Central memory CD4-positive, alpha-beta T cell (primary cell): Measurements from ENCODE around the gene SKAP1.
"Not testable (repeated sequence)": the region's sequence is repeated elsewhere in the genome, so short reads cannot be mapped to it uniquely, and the experiment has no call there.

ENCODE experiments used
- DNase-seq: peaks from one replicate; pipeline ENCODE4 v3.0.0; 2022

SKAP1 gene

DNA sequence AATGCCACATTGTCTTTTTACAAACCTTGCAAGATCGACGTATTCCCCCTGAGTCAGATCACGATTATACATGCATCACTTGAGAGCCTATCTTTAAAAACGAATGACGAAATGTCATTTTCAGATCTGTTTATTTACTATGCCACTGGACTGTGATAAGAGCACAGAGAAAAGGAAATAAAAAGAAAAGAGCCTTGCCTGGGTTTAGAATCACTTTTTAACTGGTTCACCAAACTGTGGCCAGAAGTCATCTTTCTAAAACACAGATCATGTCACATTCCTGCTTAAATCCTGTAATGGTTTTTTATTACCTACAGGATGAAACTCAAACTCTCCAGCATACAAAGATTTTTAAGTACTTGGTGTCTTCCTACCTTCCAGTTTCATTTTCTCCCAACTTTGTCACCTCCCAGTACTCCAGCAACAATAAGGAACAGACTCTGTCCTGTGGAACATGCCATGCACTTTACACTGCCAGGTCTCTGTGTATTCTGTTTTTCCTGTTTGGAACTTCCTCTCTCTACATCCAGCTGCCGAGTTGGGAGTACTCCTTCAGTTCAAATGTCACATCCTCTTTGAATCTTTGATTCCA is 231.0 kb downstream of the SKAP1 start:
- no peak for DNase-seq

DNA sequence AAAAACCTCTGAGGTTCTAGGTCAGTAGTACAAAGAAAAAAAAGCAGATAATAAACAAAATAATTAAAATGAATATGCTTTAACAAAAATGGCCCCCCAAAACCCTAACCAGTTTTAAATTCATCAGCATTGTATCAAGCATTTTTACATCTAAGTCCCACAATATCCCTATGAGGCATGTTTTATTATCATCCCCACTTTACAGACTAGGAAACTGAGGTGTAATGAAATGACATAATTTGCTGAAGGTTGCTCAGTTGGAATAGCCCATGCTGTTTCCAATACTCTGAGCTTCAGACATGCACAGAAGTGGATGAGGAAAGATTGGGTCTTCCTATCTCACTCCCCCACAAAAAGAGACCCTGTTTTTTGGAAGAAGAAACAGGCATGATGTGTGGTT is 234.1 kb downstream of the SKAP1 start:
- DNase-seq = no peak

GRCh38 chr17:48194097-48194550 is 235.9 kb downstream of the SKAP1 start:
- DNase-seq = peak; percentile 39

DNA sequence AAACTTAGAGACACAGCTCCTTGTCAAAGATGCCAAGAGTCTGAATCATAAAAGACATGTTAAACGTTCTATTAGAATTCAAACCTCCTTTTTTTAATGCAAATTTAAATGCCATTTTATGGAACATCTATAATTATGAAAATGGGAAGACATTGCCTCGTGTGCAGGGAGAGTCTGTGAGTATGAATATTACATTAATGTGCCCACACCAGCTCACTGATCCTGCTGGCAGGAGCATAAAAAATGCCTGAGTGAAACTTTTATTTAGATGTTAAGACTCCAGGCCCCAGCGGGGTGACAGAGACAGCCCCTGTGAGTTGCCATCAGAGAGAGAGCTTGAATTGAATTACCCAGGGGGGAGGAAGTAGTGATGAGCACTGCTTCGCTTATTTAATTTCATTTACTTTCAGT is 237.7 kb downstream of the SKAP1 start:
- DNase-seq = no peak

DNA sequence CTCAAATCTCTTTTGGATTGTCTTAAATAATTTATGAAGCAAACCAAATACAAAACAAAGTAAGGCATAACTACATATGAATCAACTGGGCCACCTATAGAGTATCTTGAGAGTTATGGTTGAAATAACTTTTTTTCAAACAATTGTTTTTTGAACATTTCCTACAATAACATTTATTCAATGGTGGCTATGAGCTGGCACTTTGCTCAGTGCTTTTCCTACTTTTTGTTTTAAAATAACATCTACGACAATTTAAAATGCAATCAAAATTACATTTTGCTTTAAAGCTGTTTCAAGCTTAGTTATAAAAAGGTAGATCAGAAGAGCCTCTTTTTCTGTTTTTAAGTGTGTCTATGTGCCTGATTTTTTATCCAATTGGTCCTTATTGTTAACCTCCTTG is 238.7 kb downstream of the SKAP1 start:
- DNase-seq = no peak

GRCh38 chr17:48190871-48191270 is 239.1 kb downstream of the SKAP1 start:
- DNase-seq = no peak

DNA sequence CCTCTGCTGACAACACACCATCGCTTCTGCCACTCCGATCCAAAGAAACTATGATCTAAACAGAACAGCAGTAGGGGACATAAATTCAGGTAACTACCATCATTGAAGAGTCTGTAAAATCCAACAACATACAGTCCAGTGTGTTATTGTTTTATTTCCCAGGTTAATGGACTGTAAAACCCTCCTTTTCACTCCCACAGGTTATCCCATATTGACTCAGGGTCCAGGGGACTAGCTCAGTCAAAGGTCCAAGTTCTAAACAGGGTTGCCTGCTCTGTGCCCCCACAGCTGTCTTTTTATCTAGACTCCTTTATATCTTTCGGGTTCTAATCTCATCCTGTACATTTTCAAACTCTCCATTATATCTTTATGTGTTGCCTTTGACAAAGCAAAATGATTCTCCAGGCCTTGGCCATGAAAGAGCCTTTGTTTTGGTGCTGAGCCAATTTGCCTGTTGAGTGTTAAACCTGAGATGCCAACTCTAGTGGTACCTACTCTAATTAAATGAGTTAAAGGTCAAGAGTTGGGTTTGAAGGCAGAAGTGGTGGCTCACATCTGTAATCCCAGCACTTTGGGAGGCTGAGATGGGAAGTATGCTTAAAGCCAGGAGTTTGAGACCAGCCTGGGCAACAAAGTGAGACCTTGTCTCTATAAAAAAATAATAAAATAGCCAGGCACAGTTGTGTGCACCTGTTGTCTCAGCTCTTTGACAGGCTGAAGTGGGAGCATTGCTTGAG is 242.0 kb downstream of the SKAP1 start:
- DNase-seq = no peak

GRCh38 chr17:48186317-48186716 is 243.7 kb downstream of the SKAP1 start:
- not testable (repeated sequence) for DNase-seq

DNA sequence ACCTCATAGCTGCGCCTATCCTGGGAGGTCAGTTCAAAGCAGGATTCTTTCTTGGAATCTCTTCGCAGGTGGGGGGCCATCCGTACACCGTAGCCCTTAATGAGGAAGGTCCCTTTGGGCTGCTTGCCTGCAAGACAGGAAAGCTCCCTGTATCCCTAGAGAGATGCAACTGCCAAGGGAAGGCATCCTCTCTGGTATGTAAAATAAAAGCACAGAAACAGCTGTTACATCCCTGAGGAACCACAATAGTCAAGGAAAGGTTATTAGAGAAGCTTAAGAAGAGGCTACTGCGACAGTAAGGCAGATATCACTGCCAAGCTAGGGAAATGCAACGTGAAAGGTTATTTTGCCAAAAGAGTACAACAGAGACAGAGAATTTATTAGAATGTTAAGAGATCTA is 245.3 kb downstream of the SKAP1 start:
- DNase-seq = no peak

GRCh38 chr17:48181653-48182052 is 248.4 kb downstream of the SKAP1 start:
- no peak for DNase-seq

DNA sequence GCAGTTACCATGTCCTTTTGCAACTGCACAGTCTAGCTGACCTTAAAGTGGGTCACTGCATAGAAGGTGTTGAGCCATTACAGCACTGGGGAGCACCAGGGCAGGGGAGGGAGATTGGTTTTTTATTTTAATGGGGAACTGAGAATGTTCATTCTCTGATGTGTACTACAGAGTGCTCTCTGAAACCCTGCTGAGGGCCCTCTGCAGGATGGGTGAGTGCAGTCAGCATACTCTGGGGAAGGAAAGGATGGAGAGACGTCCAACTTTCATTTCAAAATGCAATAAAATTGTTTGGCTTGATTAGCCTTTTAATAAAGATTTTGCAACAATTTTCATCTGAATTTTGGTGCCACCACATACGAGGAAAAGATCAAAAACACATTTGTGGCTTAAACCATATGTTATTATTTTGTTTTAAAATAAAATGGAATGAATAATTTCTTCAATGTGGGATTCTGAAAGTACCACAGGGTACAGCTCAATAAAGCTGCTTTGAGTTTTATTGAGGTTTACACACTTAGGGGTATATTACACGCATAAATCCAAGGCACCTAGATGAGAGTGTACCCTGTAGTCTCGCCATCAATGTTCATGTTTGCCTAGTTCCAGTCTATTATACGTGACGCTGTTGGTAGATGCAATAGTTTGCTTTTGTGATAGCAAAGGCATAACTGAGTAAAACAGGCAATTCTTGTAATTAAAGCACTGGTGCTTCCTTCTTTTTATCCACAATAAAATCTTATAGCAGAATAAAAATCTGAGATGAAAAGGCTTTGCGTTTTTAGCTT is 249.0 kb downstream of the SKAP1 start:
- no peak for DNase-seq

- no peak for DNase-seq
Measured at GRCh38 chr17:48179071-48179945, 250.7 kb downstream of the SKAP1 start.

DNA sequence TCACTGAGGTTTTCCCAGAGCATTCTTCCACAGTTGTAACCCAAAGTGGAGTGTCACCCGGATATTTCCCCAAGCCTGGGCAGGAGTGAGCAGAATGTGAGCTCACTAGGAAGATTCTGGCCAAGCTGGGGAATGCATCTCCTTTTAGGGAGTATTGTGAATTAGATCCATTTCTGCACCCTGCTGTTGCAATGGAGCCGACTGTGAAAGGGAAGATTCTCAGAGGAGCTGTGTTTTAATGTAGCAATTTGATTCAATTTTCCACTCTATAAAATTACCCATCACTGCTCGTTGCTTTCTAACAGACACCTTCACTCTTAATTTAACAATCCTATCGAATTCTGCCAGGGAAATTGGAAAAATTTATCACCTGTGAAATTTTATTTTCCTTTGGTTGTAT is 251.7 kb downstream of the SKAP1 start:
- no peak for DNase-seq

DNA sequence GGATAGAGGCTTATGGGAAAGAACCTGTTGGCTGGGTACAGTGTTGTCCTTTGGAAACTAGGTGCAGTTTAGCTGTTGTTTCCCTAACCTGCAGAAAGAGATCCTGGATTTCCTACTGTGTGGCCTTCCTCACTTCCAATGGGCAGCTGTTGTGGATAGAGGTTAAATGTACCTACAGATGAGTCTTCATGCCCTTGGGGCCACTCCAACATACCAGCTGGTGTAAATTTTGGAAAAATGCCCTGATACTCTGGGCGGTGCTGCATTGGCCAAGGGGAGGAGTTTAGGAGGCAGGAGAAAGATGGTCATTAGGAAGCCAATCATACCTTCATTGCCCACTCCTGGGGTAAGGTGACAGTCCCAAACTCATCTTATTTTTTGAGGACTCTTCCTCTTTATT is 252.2 kb downstream of the SKAP1 start:
- no peak for DNase-seq

DNA sequence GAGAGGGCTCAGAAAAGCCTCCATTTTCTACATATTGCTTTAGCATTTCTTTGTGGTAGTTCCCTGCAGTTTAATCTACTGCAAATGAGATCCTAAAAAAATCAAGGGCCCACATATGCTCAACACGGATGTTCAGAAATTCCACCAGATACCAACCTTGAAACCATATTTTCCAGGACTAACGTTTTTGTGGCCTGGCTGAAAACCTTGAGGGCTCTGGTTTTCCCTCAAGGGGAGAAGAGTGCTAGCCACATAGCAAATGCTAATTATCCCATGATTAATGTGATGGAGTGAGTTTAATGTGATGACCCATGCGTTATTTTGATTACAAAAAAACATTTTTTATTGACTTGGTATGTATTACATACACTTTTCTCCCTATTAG is 253.6 kb downstream of the SKAP1 start:
- DNase-seq = no peak

GRCh38 chr17:48175692-48176470 is 254.1 kb downstream of the SKAP1 start:
- no peak for DNase-seq

GRCh38 chr17:48174833-48175523 is 255.0 kb downstream of the SKAP1 start:
- no peak for DNase-seq

GRCh38 chr17:48173191-48173984 is 256.6 kb downstream of the SKAP1 start:
- no peak for DNase-seq

GRCh38 chr17:48169926-48170325 is 260.1 kb downstream of the SKAP1 start:
- no peak for DNase-seq

- DNase-seq = no peak
Measured at GRCh38 chr17:48163809-48164208, 266.2 kb downstream of the SKAP1 start.
